ENCODE results near the gene CTXN1.

The CTXN1 gene

GRCh38 chr19:7909471-7910067 is 16.4 kb downstream of the CTXN1 start:
- Histone ChIP-seq H3K4me3 (no peak overlapping the region), H3K9me3 (no peaks in the 10 kb centered on the region), H3K27ac (no peak overlapping the region), H3K4me1 (peaks cover 0 to 32% (median 23%) of the 10 kb centered on the region in 4 donors), H3K36me3 (peaks cover 41 to 68% (median 62%) of the 10 kb centered on the region in 3 donors), H3K27me3 (peaks cover 0 to 22% of the 10 kb centered on the region in 2 donors)
- intact Hi-C loops (cut with DNase I; ENCODE audit: low total_unique reads): no loop called here
- TF ChIP-seq, protein P1, sequence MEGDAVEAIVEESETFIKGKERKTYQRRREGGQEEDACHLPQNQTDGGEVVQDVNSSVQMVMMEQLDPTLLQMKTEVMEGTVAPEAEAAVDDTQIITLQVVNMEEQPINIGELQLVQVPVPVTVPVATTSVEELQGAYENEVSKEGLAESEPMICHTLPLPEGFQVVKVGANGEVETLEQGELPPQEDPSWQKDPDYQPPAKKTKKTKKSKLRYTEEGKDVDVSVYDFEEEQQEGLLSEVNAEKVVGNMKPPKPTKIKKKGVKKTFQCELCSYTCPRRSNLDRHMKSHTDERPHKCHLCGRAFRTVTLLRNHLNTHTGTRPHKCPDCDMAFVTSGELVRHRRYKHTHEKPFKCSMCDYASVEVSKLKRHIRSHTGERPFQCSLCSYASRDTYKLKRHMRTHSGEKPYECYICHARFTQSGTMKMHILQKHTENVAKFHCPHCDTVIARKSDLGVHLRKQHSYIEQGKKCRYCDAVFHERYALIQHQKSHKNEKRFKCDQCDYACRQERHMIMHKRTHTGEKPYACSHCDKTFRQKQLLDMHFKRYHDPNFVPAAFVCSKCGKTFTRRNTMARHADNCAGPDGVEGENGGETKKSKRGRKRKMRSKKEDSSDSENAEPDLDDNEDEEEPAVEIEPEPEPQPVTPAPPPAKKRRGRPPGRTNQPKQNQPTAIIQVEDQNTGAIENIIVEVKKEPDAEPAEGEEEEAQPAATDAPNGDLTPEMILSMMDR (IDR thresholded peaks at IDR 0.05): no peak
- DNase-seq: peak in 1 of 2 donors; percentile 61

- TF ChIP-seq, protein P1 (IDR thresholded peaks at IDR 0.05): no peak
- Histone ChIP-seq H3K4me1 (peaks cover 0 to 36% (median 27%) of the 10 kb centered on the region in 4 donors), H3K9me3 (no peaks in the 10 kb centered on the region), H3K27ac (no peak overlapping the region), H3K27me3 (peaks cover 0 to 18% of the 10 kb centered on the region in 2 donors), H3K4me3 (no peak overlapping the region), H3K36me3 (peaks cover 41 to 68% (median 62%) of the 10 kb centered on the region in 3 donors)
- peak in 1 of 2 donors; percentile 61 for DNase-seq
- intact Hi-C loops (cut with DNase I; ENCODE audit: low total_unique reads): no loop called here
Measured at GRCh38 chr19:7908742-7909461, 17.0 kb downstream of the CTXN1 start.

DNA sequence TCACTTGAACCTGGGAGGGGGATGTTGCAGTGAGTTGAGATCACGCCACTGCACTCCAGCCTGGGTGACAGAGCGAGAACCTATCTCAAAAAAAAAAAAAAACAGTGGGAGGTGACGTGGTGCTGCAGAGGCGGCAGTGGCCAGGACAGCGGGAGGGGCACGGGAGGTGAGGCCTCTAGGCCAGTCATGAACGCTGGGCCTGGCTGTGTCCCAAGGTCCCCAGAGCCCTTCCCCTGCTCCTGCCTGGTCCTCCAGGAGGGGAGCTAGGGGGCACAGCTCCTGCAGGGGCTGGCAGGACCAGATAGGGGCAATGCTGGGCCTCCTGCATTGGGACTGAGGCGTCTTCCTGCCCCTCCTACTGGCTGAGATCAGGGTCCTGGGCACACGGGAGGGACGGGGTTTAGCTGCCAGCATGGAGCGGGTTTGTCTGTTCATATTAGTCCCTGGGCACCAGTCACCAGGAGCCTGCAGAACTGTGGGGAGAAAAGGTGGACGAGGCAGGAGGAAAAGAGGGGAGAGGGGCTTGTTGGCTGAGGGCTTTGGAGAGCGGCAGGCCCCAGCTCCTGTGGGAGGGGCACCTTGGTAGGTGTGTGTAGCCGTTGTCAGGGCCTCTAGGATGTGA is 17.7 kb downstream of the CTXN1 start:
- Histone ChIP-seq H3K4me3 (no peak overlapping the region), H3K4me1 (peaks cover 0 to 36% (median 27%) of the 10 kb centered on the region in 4 donors), H3K9me3 (no peaks in the 10 kb centered on the region), H3K27me3 (peaks cover 0 to 18% of the 10 kb centered on the region in 2 donors), H3K36me3 (peaks cover 41 to 63% (median 61%) of the 10 kb centered on the region in 3 donors), H3K27ac (no peak overlapping the region)
- intact Hi-C loops (cut with DNase I; ENCODE audit: low total_unique reads): no loop called here
- no peak for DNase-seq
- TF ChIP-seq, protein P1 (IDR thresholded peaks at IDR 0.05): no peak

DNA sequence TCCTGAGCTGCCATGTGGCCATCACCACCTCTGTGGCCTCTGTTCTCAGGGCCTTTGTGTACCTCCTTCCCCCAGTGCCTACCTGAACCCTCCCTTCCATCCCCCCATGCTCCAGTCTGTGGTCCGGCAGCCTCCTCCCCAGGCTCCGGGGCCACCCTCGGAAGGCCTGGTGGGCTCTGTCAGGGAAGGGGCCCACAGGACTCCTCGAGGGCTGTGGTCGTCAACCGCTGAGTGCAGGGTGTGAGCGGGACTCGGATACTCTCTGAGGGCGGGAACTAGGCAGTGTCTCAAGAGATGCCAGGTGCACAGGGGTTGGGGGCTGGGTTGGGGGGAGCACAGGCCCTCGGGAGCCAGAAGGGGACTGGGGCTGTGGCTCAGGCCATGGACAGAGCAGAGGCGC is 18.4 kb downstream of the CTXN1 start:
- H3K9me3 ChIP-seq: no peaks in the 10 kb centered on the region
- no peak overlapping the region for H3K27ac ChIP-seq
- H3K4me3 ChIP-seq: no peak overlapping the region
- TF ChIP-seq, protein P1 (IDR thresholded peaks at IDR 0.05): no peak
- peaks cover 37 to 57% (median 55%) of the 10 kb centered on the region in 3 donors for H3K36me3 ChIP-seq
- peaks cover 0 to 12% of the 10 kb centered on the region in 2 donors for H3K27me3 ChIP-seq
- intact Hi-C loops (cut with DNase I; ENCODE audit: low total_unique reads): no loop called here
- DNase-seq: no peak
- H3K4me1 ChIP-seq: peaks cover 0 to 43% (median 33%) of the 10 kb centered on the region in 4 donors

GRCh38 chr19:7907122-7907521 is 18.8 kb downstream of the CTXN1 start:
- Histone ChIP-seq H3K4me1 (peaks cover 0 to 47% (median 35%) of the 10 kb centered on the region in 4 donors), H3K9me3 (no peaks in the 10 kb centered on the region), H3K4me3 (no peak overlapping the region), H3K27ac (no peak overlapping the region), H3K36me3 (peaks cover 33 to 52% (median 51%) of the 10 kb centered on the region in 3 donors), H3K27me3 (peaks cover 0 to 8% of the 10 kb centered on the region in 2 donors)
- TF ChIP-seq, protein P1 (IDR thresholded peaks at IDR 0.05): no peak
- intact Hi-C loops (cut with DNase I; ENCODE audit: low total_unique reads): no loop called here
- DNase-seq: no peak
